HepG2 (cell line): ENCODE data around the gene CEBPA. TPM values are rescaled to one million over a fixed set of nuclear protein-coding genes. Genes with fewer than 3 reads are reported as not detected.

Experiments
- ATAC-seq: fragments of 200-7000 bp; cut with Tn5 transposase; 3 replicates; pipeline ENCODE4 v1.9.1; 2020; ENCODE audit warnings: mild to moderate bottlenecking, moderate library complexity
- Bru-seq: library from RNA; stranded (reverse); fragments of 400-500 nt; gene quantifications from one replicate; lab custom pipeline; 2021; lab: Mats Ljungman, UMichigan
- BruChase-seq, 2 experiments: library from RNA; stranded (reverse); fragments of 400-500 nt; gene quantifications; one replicate each; lab custom pipeline; 2021; lab: Mats Ljungman, UMichigan
- BruUV-seq: library from RNA; stranded (reverse); fragments of 400-500 nt; replicated peaks from 2 replicates; lab custom pipeline; 2021; lab: Mats Ljungman, UMichigan
- CTCF ChIA-PET: fragments of 300-600 bp; formaldehyde crosslinking; extraction: SDS; loops from one replicate; lab custom pipeline; 2021; ENCODE audit warnings: low total read pairs, inconsistent platforms, low intra/inter-chr PET ratio; lab: Yijun Ruan, JAX
- POLR2A ChIA-PET: fragments of 350-600 bp; sonication (Branson Sonifier 250); formaldehyde crosslinking; loops from one replicate; lab custom pipeline; 2020; ENCODE audit warnings: antibody characterized with exemption, inconsistent platforms; lab: Yijun Ruan, JAX
- DNase-seq: peaks from one replicate; pipeline ENCODE4 v3.0.0-alpha.2; 2015; ENCODE audit warnings: low spot score
- FAIRE-seq: peaks from 3 replicates; lab custom pipeline; 2011; peaks lifted over from hg19 to GRCh38; lab: Jason Lieb, UNC
- H2AFZ ChIP-seq: one replicate; pipeline ENCODE4 v1.6.1; 2011; ENCODE audit warnings: low read length, inconsistent platforms
- H3K27ac ChIP-seq: fragments of 300-600 bp; 3 replicates; pipeline ENCODE4 v1.8.0; 2011; ENCODE audit warnings: mixed run types, mild to moderate bottlenecking, mixed read lengths, low read length, inconsistent platforms; ENCODE audit not compliant: insufficient read depth; ENCODE audit errors: extremely low read length
- H3K27me3 ChIP-seq, 2 experiments: fragments of 200-600 bp in 1 of 2; 2 replicates in 1 of 2; 3 replicates in 1 of 2; pipeline versions ENCODE4 v1.6.0 to v1.8.0; 2011; ENCODE audit warnings: low read length in 2 of 2, mild to moderate bottlenecking in 2 of 2, moderate library complexity in 2 of 2, inconsistent platforms in 1 of 2; ENCODE audit not compliant: insufficient read depth in 2 of 2, control insufficient read depth in 1 of 2
- H3K36me3 ChIP-seq, 2 experiments: fragments of 200-600 bp in 1 of 2; replicated peaks in 1 of 2; 2 replicates in 1 of 2; 3 replicates in 1 of 2; pipeline versions ENCODE4 v1.5.1 to v1.8.0; 2011; ENCODE audit warnings: low read length in 2 of 2, inconsistent platforms in 1 of 2; ENCODE audit not compliant: insufficient read depth in 2 of 2, control insufficient read depth in 1 of 2
- H3K4me1 ChIP-seq: 2 replicates; pipeline ENCODE4 v1.5.1; 2012; ENCODE audit warnings: low read length, inconsistent platforms; ENCODE audit not compliant: insufficient read depth
- H3K4me2 ChIP-seq: 2 replicates; pipeline ENCODE4 v1.6.0; 2011; ENCODE audit warnings: low read depth, low read length, inconsistent platforms
- H3K4me3 ChIP-seq, 3 experiments: fragments of 200-600 bp in 1 of 3; sonication (generic), shearing (Covaris generic) in 1 of 3; replicated peaks in 1 of 3; 2 replicates each; pipeline ENCODE4 v1.5.1; 2011 to 2016; ENCODE audit warnings: low read length in 3 of 3, inconsistent platforms in 2 of 3, low read depth in 2 of 3, mild to moderate bottlenecking in 2 of 3, control low read depth in 1 of 3, mixed read lengths in 1 of 3; ENCODE audit not compliant: insufficient read depth in 1 of 3
- H3K79me2 ChIP-seq: one replicate; pipeline ENCODE4 v1.6.1; 2011; ENCODE audit warnings: low read length, inconsistent platforms; ENCODE audit not compliant: insufficient read depth
- H3K9ac ChIP-seq: 2 replicates; pipeline ENCODE4 v1.6.0; 2011; ENCODE audit warnings: mild to moderate bottlenecking, low read depth, low read length, inconsistent platforms; ENCODE audit not compliant: insufficient read depth
- H3K9me3 ChIP-seq: 2 replicates; pipeline ENCODE4 v1.5.1; 2012; ENCODE audit warnings: mild to moderate bottlenecking, low read length
- H4K20me1 ChIP-seq: 2 replicates; pipeline ENCODE4 v1.6.0; 2011; ENCODE audit warnings: inconsistent platforms, mild to moderate bottlenecking, low read length, moderate library complexity; ENCODE audit not compliant: insufficient read depth
- BATF2 ChIP-seq: sonication (generic); formaldehyde crosslinking; IDR thresholded peaks from 2 replicates; pipeline ENCODE4 v1.8.0; 2022; ENCODE audit warnings: mild to moderate bottlenecking, missing genetic modification reagents, moderate library complexity
- CBX1 ChIP-seq: IDR thresholded peaks from one replicate; pipeline ENCODE4 v1.6.1; 2016; ENCODE audit warnings: antibody characterized with exemption, low read depth
- HNF4A ChIP-seq: sonication (generic); formaldehyde crosslinking; IDR thresholded peaks from 2 replicates; pipeline ENCODE4 v1.4.0; 2020; ENCODE audit warnings: missing genetic modification reagents
- ISX ChIP-seq: sonication (generic); formaldehyde crosslinking; conservative IDR thresholded peaks from 2 replicates; pipeline ENCODE4 v1.5.0; 2020; ENCODE audit warnings: missing genetic modification reagents
- KMT2B ChIP-seq: IDR thresholded peaks from 2 replicates; pipeline ENCODE4 v1.6.1; 2016; ENCODE audit warnings: missing genetic modification reagents, missing compliant biosample characterization
- RBAK ChIP-seq: sonication (generic); formaldehyde crosslinking; IDR thresholded peaks from 2 replicates; pipeline ENCODE4 v1.5.1; 2020; ENCODE audit warnings: mild to moderate bottlenecking, missing genetic modification reagents
- REXO4 ChIP-seq: sonication (generic); formaldehyde crosslinking; IDR thresholded peaks from 2 replicates; pipeline ENCODE4 v1.8.0; 2022; ENCODE audit warnings: missing genetic modification reagents, mild to moderate bottlenecking, borderline replicate concordance
- RNF2 ChIP-seq: fragments of 450-650 bp; conservative IDR thresholded peaks from 2 replicates; pipeline ENCODE4 v1.6.1; 2016; ENCODE audit warnings: low read depth
- TP53 ChIP-seq: sonication (generic); formaldehyde crosslinking; conservative IDR thresholded peaks from 2 replicates; pipeline ENCODE4 v1.4.0; 2020; ENCODE audit warnings: missing genetic modification reagents
- ZBTB10 ChIP-seq: sonication (generic); formaldehyde crosslinking; IDR thresholded peaks from 2 replicates; pipeline ENCODE4 v1.4.0; 2020; ENCODE audit warnings: missing genetic modification reagents, borderline replicate concordance
- ZFP36L1 ChIP-seq: sonication (generic); formaldehyde crosslinking; IDR thresholded peaks from 2 replicates; pipeline ENCODE4 v1.8.0; 2022; ENCODE audit warnings: mild to moderate bottlenecking, missing genetic modification reagents, moderate library complexity
- ZNF619 ChIP-seq: sonication (generic); formaldehyde crosslinking; IDR thresholded peaks from 2 replicates; pipeline ENCODE4 v1.4.0; 2020; ENCODE audit warnings: mild to moderate bottlenecking, missing genetic modification reagents
- ZNF629 ChIP-seq: sonication (generic); formaldehyde crosslinking; conservative IDR thresholded peaks from 2 replicates; pipeline ENCODE4 v1.5.0; 2020; ENCODE audit warnings: missing genetic modification reagents
- ZNF747 ChIP-seq: sonication (generic); formaldehyde crosslinking; IDR thresholded peaks from 2 replicates; pipeline ENCODE4 v1.8.1; 2023; ENCODE audit warnings: missing genetic modification reagents, mild to moderate bottlenecking, borderline replicate concordance
- WGBS: methylation state at CpG from one replicate; pipeline ENCODE4 v1.1.6; 2017; ENCODE audit warnings: low lambda C conversion rate; 5-methylcytosine and 5-hydroxymethylcytosine counted together
- in situ Hi-C: cut with HindIII; loops from 2 replicates; pipeline ENCODE4 v1.10.0; 2017; ENCODE audit warnings: low pct_unique_long_range_greater_than_20kb; ENCODE audit not compliant: extremely low pct_ligation_motif_present
- intact Hi-C: fragments of 100-400 bp; cut with micrococcal nuclease; formaldehyde crosslinking; loops from one replicate; pipeline ENCODE4 v1.10.0; 2022; ENCODE audit not compliant: unreplicated experiment
- long read RNA-seq, 2 experiments: library from RNA in 1 of 2; library from polyadenylated mRNA in 1 of 2; stranded (forward) in 1 of 2; unstranded in 1 of 2; transcript quantifications; one replicate each; pipeline ENCODE4 v2.0.0, GENCODE V29; 2019 to 2022
- polyA minus RNA-seq, 3 experiments: library from RNA; depleted of rRNA, polyadenylated mRNA; stranded (reverse); fragments of >200 nt; gene quantifications; 2 replicates each; pipeline ENCODE4 v1.2.3, GENCODE V29; 2011; ENCODE audit warnings: low replicate concordance in 1 of 3
- polyA plus RNA-seq, 8 experiments: library from polyadenylated mRNA; depleted of rRNA in 3 of 8; stranded (reverse) in 7 of 8; unstranded in 1 of 8; fragments of >200 nt; fragmentation: Illumina TruSeq in 4 of 8; extraction: Trizol in 4 of 8; gene quantifications; 2 replicates each; pipeline versions ENCODE4 v1.2.1 to v1.2.3, GENCODE V29; 2011 to 2016; ENCODE audit warnings: low read depth in 4 of 8, missing spikeins in 1 of 8, mixed read lengths in 1 of 8; ENCODE audit not compliant: insufficient read depth in 1 of 8
- total RNA-seq, 5 experiments: library from RNA; depleted of rRNA; stranded (reverse); fragments of >200 nt; fragmentation: Illumina TruSeq; extraction: Trizol; gene quantifications; 2 replicates each; pipeline ENCODE4 v1.2.3, GENCODE V29; 2016; ENCODE audit warnings: low read depth in 1 of 5

The CEBPA gene
- total RNA-seq (2016; rRNA removed; fragmentation: Illumina TruSeq; extraction: Trizol) (99.9 and 103 TPM in 2 replicates), polyA plus RNA-seq (2011; rRNA removed) (24.8 and 35.0 TPM in 2 replicates), polyA minus RNA-seq (2011; rRNA and poly(A)+ RNA removed; ENCODE audit: low replicate concordance) (4.5 and 45.0 TPM in 2 replicates), Bru-seq, nascent RNA (percentile 95 among the genes with signal in this experiment), BruChase-seq, experiment 1, labeled RNA remaining after a 6-hour chase (percentile 97 among the genes with signal in this experiment), BruChase-seq, experiment 2, labeled RNA remaining after a 2-hour chase (percentile 99 among the genes with signal in this experiment)
- total RNA-seq (2016; cell fraction: cytosol; rRNA removed; fragmentation: Illumina TruSeq; extraction: Trizol; ENCODE audit: low read depth) = 28.5 and 32.0 TPM in 2 replicates
- total RNA-seq (2016; cell fraction: insoluble cytoplasmic fraction; rRNA removed; fragmentation: Illumina TruSeq; extraction: Trizol) = 99.3 and 101 TPM in 2 replicates
- 88.0 and 107 TPM in 2 replicates for total RNA-seq (2016; cell fraction: membrane; rRNA removed; fragmentation: Illumina TruSeq; extraction: Trizol)
- 47.4 and 51.4 TPM in 2 replicates for total RNA-seq (2016; cell fraction: nucleus; rRNA removed; fragmentation: Illumina TruSeq; extraction: Trizol)
- polyA plus RNA-seq (2011; cell fraction: cytosol; rRNA removed) = 40.5 and 42.6 TPM in 2 replicates
- polyA plus RNA-seq (2011; cell fraction: nucleus; rRNA removed) = 17.3 and 19.3 TPM in 2 replicates
- 22.3 and 27.0 TPM in 2 replicates for polyA plus RNA-seq (2012)
- 23.5 and 27.9 TPM in 2 replicates for polyA plus RNA-seq (2016; cell fraction: cytosol; fragmentation: Illumina TruSeq; extraction: Trizol; ENCODE audit: low read depth)
- 121 and 123 TPM in 2 replicates for polyA plus RNA-seq (2016; cell fraction: insoluble cytoplasmic fraction; fragmentation: Illumina TruSeq; extraction: Trizol; ENCODE audit: low read depth)
- 68.7 and 77.8 TPM in 2 replicates for polyA plus RNA-seq (2016; cell fraction: membrane; fragmentation: Illumina TruSeq; extraction: Trizol; ENCODE audit: low read depth)
- polyA plus RNA-seq (2016; cell fraction: nucleus; fragmentation: Illumina TruSeq; extraction: Trizol; ENCODE audit: insufficient read depth, low read depth) = 76.4 and 86.3 TPM in 2 replicates
- 25.4 and 32.4 TPM in 2 replicates for polyA minus RNA-seq (2011; cell fraction: cytosol; rRNA and poly(A)+ RNA removed)
- polyA minus RNA-seq (2011; cell fraction: nucleus; rRNA and poly(A)+ RNA removed) = 15.6 and 18.2 TPM in 2 replicates
- long read RNA-seq, experiment 1, transcript CEBPA-201 (1 exons, 2,631 nt) = major isoform, 36 of 37 reads
- long read RNA-seq, experiment 1, partial matches to known transcripts = 0 of 37 reads
- long read RNA-seq, experiment 1, other reads (novel, unspliced or antisense) = 1 of 37 reads
- long read RNA-seq, experiment 2, transcript CEBPA-201 (1 exons, 2,631 nt) = major isoform, 252 of 252 reads
- long read RNA-seq, experiment 2, partial matches to known transcripts = 0 of 252 reads
- long read RNA-seq, experiment 2, other reads (novel, unspliced or antisense) = 0 of 252 reads

GRCh38 chr19:33302175-33302973 is at the start of gene CEBPA:
TSS of gene CEBPA (minus strand) at chr19:33302534. CDS start at chr19:33302414, 120 bp downstream.
- WGBS = 0% methylated on average over 13 of the region's 111 CpGs
- Histone ChIP-seq H3K27ac (peak within 1 kb of the TSS; percentile 95), H3K4me3 (peak within 1 kb of the TSS; percentile 85 to 89 (median 88)), H3K9me3 (no peaks in the 10 kb centered on the region), H3K27me3 (no peaks in the 10 kb centered on the region), H3K79me2 (peaks cover 43% of the 10 kb centered on the region), H3K36me3 (no peaks in the 10 kb centered on the region; a peak in 1 of 5 replicates), H3K4me2 (peak within 1 kb of the TSS; percentile 94), H2AFZ (no peak within 1 kb of the TSS), H4K20me1 (peaks cover 21% of the 10 kb centered on the region; the same call in 1 of the 2 replicates), H3K9ac (peak within 1 kb of the TSS; percentile 89), H3K4me1 (peaks cover 51% of the 10 kb centered on the region)
- no peak for FAIRE-seq
- POLR2A ChIA-PET = interaction anchor here (0.7 to 15.1 kb wide), 38 partner anchors 8 to 261 kb away, joined by 3 to 380 read pairs (median 6); partner anchors contain the start of gene CEBPG
- no TSS peak for BruUV-seq
- peak; percentile 71 for ATAC-seq
- intact Hi-C loops = loop anchor here (1.0 to 5.0 kb wide), 4 partner anchors 26 to 90 kb away; no protein-coding TSS in a partner anchor
- in situ Hi-C loops = loop anchor here (5.0 kb wide), 2 partner anchors 65 to 100 kb away; no protein-coding TSS in a partner anchor
- DNase-seq = peak; percentile 78
- CTCF ChIA-PET = interaction anchor here (1.2 to 2.1 kb wide), 3 partner anchors 27 to 71 kb away, joined by 4 to 13 read pairs (median 5); partner anchors contain the start of gene CEBPG
- TF ChIP-seq RBAK (CRISPR knock-in tag) (no peak), ISX (CRISPR knock-in tag) (peak; percentile 71; the same call in 1 of the 2 replicates), ZBTB10 (0 out of 2 replicates have a peak, but pooled peaks have one; percentile 17), KMT2B (CRISPR knock-in tag) (no peak), BATF2 (CRISPR knock-in tag) (0 out of 2 replicates have a peak, but pooled peaks have one; percentile 57), ZNF629 (CRISPR knock-in tag) (peak; percentile 26; the same call in 1 of the 2 replicates), HNF4A (0 out of 2 replicates have a peak, but pooled peaks have one; percentile 11), TP53 (CRISPR knock-in tag) (no peak), ZFP36L1 (CRISPR knock-in tag) (0 out of 2 replicates have a peak, but pooled peaks have one; percentile 27), REXO4 (CRISPR knock-in tag) (no peak), ZNF747 (0 out of 2 replicates have a peak, but pooled peaks have one; percentile 55), CBX1 (peak; percentile 39), ZNF619 (CRISPR knock-in tag) (peak; percentile 50; the same call in 1 of the 2 replicates), RNF2 (peak; percentile 81)
